OCI-LY1 (cell line): ENCODE measurements around the gene STAC2.

ENCODE experiments used
- H2AFZ ChIP-seq: fragments of 200-600 bp; sonication (generic), shearing (Covaris generic); 2 replicates; pipeline ENCODE4 v1.6.0; 2014; ENCODE audit warnings: antibody characterized with exemption, mild to moderate bottlenecking, low read length
- H3F3A ChIP-seq: fragments of 200-600 bp; sonication (generic), shearing (Covaris generic); 2 replicates; pipeline ENCODE4 v1.6.0; 2014; ENCODE audit warnings: mild to moderate bottlenecking, antibody characterized with exemption, low read length, moderate library complexity; ENCODE audit not compliant: insufficient read depth
- H3K27ac ChIP-seq: fragments of 200-600 bp; sonication (generic); 2 replicates; pipeline ENCODE4 v1.5.1; 2014; ENCODE audit warnings: low read length, mixed run types, mild to moderate bottlenecking, low read depth; ENCODE audit not compliant: poor library complexity, severe bottlenecking
- H3K27me3 ChIP-seq: fragments of 200-600 bp; sonication (generic); 2 replicates; pipeline ENCODE4 v1.6.0; 2014; ENCODE audit warnings: antibody characterized with exemption, mild to moderate bottlenecking, low read length, moderate library complexity; ENCODE audit not compliant: insufficient read depth
- H3K36me3 ChIP-seq: fragments of 200-600 bp; sonication (generic); 2 replicates; pipeline ENCODE4 v1.6.1; 2014; ENCODE audit warnings: mild to moderate bottlenecking, antibody characterized with exemption, low read length, moderate library complexity, mixed read lengths; ENCODE audit not compliant: insufficient read depth
- H3K4me1 ChIP-seq: fragments of 200-600 bp; sonication (generic); 2 replicates; pipeline ENCODE4 v1.5.1; 2014; ENCODE audit warnings: mild to moderate bottlenecking, low read length, moderate library complexity; ENCODE audit not compliant: insufficient read depth, severe bottlenecking
- H3K4me2 ChIP-seq: fragments of 200-600 bp; sonication (generic), shearing (Covaris generic); 2 replicates; pipeline ENCODE4 v1.6.1; 2014; ENCODE audit warnings: low read length
- H3K4me3 ChIP-seq: fragments of 200-600 bp; sonication (generic); 2 replicates; pipeline ENCODE4 v1.5.1; 2014; ENCODE audit warnings: low read length, low read depth, mild to moderate bottlenecking, mixed read lengths; ENCODE audit not compliant: poor library complexity, severe bottlenecking
- H3K79me2 ChIP-seq: fragments of 200-600 bp; shearing (Covaris generic); 2 replicates; pipeline ENCODE4 v1.6.1; 2016; ENCODE audit warnings: mixed run types, low read length, mixed read lengths; ENCODE audit not compliant: insufficient read depth
- H3K9ac ChIP-seq: fragments of 200-600 bp; sonication (generic), shearing (Covaris generic); 2 replicates; pipeline ENCODE4 v1.6.1; 2014; ENCODE audit warnings: mild to moderate bottlenecking, low read length, mixed read lengths
- H3K9me2 ChIP-seq: fragments of 200-600 bp; sonication (generic), shearing (Covaris generic); 2 replicates; pipeline ENCODE4 v1.6.1; 2014; ENCODE audit warnings: low read depth, mild to moderate bottlenecking, low read length, mixed read lengths
- H3K9me3 ChIP-seq: fragments of 200-600 bp; shearing (Covaris generic); 2 replicates; pipeline ENCODE4 v1.6.1; 2014; ENCODE audit warnings: low read length, mixed read lengths
- H4K20me1 ChIP-seq: fragments of 200-600 bp; sonication (generic), shearing (Covaris generic); 2 replicates; pipeline ENCODE4 v1.6.0; 2016; ENCODE audit warnings: mild to moderate bottlenecking, low read length; ENCODE audit not compliant: insufficient read depth
- CTCF ChIP-seq: fragments of 200-600 bp; sonication (generic), shearing (Covaris generic); IDR thresholded peaks from 2 replicates; pipeline ENCODE4 v1.5.1; 2017; ENCODE audit warnings: mild to moderate bottlenecking, antibody characterized with exemption, low read length, moderate library complexity, mixed read lengths
- EZH2 ChIP-seq: fragments of 200-600 bp; sonication (generic), shearing (Covaris generic); IDR thresholded peaks from 2 replicates; pipeline ENCODE4 v1.8.0; 2017; ENCODE audit warnings: borderline replicate concordance, mixed run types, mild to moderate bottlenecking, antibody characterized with exemption, low read length, moderate library complexity, mixed read lengths

STAC2 gene

GRCh38 chr17:39198186-39198566, 27.6 kb downstream of the STAC2 start:
- Histone ChIP-seq H3K27ac (peak overlapping the region; percentile 81), H3K79me2 (peaks cover 12% of the 10 kb centered on the region), H3K36me3 (peaks cover 41% of the 10 kb centered on the region), H3K4me3 (peak overlapping the region; percentile 69), H3K4me2 (peak overlapping the region; percentile 99), H4K20me1 (no peaks in the 10 kb centered on the region), H3K9me3 (no peaks in the 10 kb centered on the region), H3K27me3 (no peaks in the 10 kb centered on the region), H3F3A (peaks cover 15% of the 10 kb centered on the region; the same call in 1 of the 2 replicates), H3K9ac (peak overlapping the region; percentile 73), H2AFZ (no peak overlapping the region), H3K9me2 (no peaks in the 10 kb centered on the region), H3K4me1 (peaks cover 60% of the 10 kb centered on the region)
- TF ChIP-seq CTCF: no peak
- TF ChIP-seq EZH2: no peak

- Histone ChIP-seq H3K27ac (peak within 1 kb of the TSS; percentile 82), H2AFZ (no peak within 1 kb of the TSS), H3K4me3 (peak within 1 kb of the TSS; percentile 69), H3K9me2 (no peaks in the 10 kb centered on the region), H3K9ac (peak within 1 kb of the TSS; percentile 73), H4K20me1 (no peaks in the 10 kb centered on the region), H3K4me1 (peaks cover 57% of the 10 kb centered on the region), H3K9me3 (no peaks in the 10 kb centered on the region), H3K4me2 (peak within 1 kb of the TSS; percentile 99), H3F3A (peaks cover 12% of the 10 kb centered on the region; the same call in 1 of the 2 replicates), H3K79me2 (peaks cover 12% of the 10 kb centered on the region), H3K27me3 (no peaks in the 10 kb centered on the region), H3K36me3 (peaks cover 42% of the 10 kb centered on the region)
- TF ChIP-seq EZH2: no peak
- TF ChIP-seq CTCF: no peak
Observed at GRCh38 chr17:39197380-39198185, 28.2 kb downstream of the STAC2 start, which contains the start of gene CACNB1. CACNB1 (minus strand) TSS chr17:39197669; CDS start chr17:39197495, 174 bp downstream.

GRCh38 chr17:39196808-39197291, 28.9 kb downstream of the STAC2 start:
- Histone ChIP-seq H3K27ac (peak overlapping the region; percentile 82), H3K27me3 (no peaks in the 10 kb centered on the region), H2AFZ (no peak overlapping the region), H3K79me2 (peaks cover 12% of the 10 kb centered on the region), H3K4me1 (peaks cover 50% of the 10 kb centered on the region), H3K4me3 (peak overlapping the region; percentile 69), H3K36me3 (peaks cover 42% of the 10 kb centered on the region), H3K9me3 (no peaks in the 10 kb centered on the region), H3K9me2 (no peaks in the 10 kb centered on the region), H3K9ac (peak overlapping the region; percentile 73), H3K4me2 (peak overlapping the region; percentile 99), H4K20me1 (no peaks in the 10 kb centered on the region), H3F3A (peaks cover 9% of the 10 kb centered on the region; the same call in 1 of the 2 replicates)
- TF ChIP-seq EZH2: no peak
- no peak for TF ChIP-seq CTCF
